Measurements from ENCODE around the gene INPP1.

The INPP1 gene

DNA sequence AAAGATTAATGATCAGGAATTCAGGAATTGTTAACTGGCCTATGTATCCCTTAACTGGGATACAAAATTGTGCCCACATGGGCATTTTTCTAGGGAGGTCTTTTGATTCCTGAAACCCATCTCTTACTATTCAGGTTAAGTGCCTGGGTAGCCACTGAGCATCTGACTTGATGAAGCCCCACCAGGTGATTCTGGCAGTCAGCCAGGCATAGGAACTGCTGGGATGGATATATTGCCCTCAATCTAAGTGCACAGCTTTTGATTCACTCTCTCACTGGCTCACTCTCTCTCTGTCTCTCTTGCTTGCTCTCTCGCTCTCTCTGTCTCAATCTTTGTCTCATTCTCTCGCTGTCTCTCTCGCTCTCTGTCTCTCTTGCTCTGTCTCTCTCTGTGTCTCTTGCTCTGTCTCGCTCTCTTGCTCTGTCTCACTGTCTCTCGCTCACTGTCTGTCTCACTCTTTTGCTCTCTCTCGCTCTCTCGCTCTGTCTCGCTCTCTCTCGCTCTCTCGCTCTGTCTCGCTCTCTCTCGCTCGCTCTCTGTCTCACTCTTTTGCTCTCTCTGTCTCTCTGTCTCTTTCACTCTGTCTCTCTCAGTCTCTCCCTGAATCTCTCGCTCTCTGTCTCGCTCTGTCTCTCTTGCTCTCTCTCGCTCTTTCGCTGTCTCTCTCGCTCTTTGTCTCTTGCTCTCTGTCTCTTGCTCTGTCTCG lies 22.3 kb downstream of the INPP1 start:
- no peak for DNase-seq

- no peak for DNase-seq
These were observed 22.9 kb downstream of the INPP1 start for GRCh38 chr2:190366248-190366753.

DNA sequence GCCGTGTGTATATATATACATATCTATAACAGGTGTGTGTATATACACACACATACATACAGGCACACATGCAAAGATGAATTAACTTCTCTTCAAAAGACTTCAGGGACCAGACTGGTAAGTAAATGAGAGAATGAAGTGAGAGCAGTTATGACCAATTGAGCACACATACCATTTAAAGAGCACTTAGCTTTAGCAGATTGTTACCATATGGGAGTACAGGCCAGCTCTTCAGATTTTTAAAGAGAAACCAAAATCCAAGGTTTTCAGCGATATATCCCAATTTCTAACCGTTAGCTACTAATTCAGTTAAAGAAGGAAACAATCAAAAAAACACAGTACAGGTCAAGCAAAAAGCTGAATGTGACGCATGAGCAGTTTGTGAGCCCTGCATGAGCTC lies 23.7 kb downstream of the INPP1 start:
- no peak for DNase-seq

GRCh38 chr2:190369635-190370034 lies 26.2 kb downstream of the INPP1 start:
- DNase-seq = no peak

- DNase-seq = no peak
These were observed 32.7 kb downstream of the INPP1 start for GRCh38 chr2:190376083-190376482.

- no peak for DNase-seq
These were observed 33.3 kb downstream of the INPP1 start for GRCh38 chr2:190376591-190377245.

GRCh38 chr2:190378880-190379237 lies 35.5 kb downstream of the INPP1 start:
- no peak for DNase-seq

DNA sequence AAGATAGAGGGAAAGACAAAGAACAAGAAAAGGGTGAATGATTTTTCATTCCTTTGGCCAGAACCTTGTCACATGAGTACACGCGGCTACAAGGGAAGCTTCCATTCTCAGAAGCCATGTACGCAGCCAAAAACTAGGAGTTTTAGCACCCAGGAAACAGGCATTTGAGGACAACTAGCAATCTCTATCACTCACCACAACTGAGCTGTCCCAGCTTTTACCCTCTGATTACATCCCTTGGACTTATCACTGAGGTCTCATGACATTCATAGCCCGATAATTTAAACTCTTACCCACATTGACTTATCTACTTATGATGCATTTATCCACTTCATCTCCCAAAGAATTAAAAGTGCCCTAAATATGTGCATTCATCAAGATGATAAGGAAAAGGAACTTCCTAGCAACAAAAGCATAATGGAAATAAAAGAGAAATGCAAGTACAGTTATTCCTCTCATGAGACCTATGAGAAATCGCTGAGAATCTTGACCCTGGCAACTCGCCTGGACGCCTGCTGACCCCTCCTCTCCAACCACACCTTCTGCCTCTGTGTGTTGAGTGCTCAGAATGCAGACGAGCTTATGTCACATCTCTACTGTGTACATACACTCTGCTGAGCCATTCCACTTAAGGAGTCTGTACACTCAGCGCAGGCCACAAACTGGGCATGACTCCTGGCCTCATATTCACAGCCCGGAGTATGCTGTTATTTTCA lies 36.0 kb downstream of the INPP1 start:
- no peak for DNase-seq

DNA sequence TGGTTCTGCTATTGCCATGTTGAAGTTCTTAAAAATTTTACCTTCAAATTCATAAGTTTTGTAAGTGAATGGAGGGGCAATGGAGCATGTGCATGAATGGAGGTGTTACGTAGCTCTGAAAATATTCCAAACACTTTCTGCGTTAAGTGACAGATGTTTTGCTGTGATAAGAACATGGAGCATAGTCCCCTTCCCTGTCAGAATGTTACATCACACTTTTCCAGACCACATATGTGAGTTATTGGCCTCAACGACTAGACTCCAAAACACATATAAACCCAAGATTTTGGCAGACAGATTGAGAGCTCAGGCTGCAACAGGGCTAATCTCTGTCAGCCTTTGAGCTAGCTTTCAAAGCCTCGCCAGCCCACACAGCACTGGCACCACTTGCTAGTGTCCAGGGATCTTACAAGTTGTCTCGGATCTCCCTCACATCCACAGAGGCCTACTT lies 37.6 kb downstream of the INPP1 start:
- no peak for DNase-seq

GRCh38 chr2:190382851-190383250 lies 39.5 kb downstream of the INPP1 start:
- no peak for DNase-seq

- DNase-seq = no peak
These were observed 44.0 kb downstream of the INPP1 start for GRCh38 chr2:190387422-190387821.

GRCh38 chr2:190396271-190396670 lies 52.9 kb downstream of the INPP1 start:
- DNase-seq = no peak

DNA sequence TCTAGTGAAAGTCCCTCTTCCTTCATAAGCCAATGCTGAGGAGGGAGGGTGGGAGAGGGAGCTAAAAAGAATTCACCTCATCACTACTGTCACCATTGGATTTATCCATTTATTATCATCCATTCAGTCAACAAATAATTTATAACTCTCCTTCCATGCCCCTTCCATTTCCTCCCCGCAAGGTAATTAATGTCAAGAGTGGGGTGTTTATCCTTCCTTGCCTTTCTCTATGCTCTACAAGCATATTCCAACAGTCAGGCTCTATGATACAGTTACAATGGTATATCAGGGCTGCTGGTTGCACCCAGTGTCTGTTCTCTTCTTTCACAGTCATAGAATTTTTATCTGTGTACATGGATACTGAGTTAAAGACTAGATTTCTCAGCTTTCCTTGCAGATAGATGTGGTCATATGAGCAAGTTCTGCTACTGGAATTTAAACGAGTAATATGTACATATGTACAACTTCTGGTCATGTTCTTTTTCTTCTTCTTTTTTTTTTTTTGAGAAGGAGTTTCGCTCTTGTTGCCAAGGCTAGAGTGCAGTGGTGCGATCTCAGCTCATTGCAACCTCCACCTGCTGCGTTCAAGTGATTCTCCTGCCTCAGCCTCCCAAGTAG lies 59.7 kb downstream of the INPP1 start:
- DNase-seq = no peak

GRCh38 chr2:190404487-190404886 lies 61.1 kb downstream of the INPP1 start:
- DNase-seq = no peak

- DNase-seq = no peak
These were observed 61.7 kb downstream of the INPP1 start for GRCh38 chr2:190405070-190405469.

DNA sequence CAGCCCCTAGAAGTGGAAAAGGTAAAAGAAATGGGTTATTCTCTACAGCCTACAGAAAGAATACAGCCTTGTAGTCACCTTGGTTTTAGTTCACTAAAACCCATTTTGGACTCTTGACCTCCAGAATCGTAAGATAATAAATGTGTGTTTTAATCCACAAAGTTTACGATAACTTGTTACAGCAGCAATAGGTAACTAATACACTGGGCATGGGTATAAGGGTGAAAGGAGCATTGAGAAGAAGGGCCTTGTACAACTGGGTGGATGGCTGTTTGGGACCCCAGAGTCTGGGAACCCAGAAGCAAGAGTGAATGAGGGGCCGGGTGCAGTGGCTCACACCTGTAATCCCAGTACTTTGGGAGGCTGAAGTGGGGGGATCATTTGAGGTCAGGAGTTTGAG lies 62.6 kb downstream of the INPP1 start:
- no peak for DNase-seq

GRCh38 chr2:190406805-190407204 lies 63.4 kb downstream of the INPP1 start:
- no peak for DNase-seq

GRCh38 chr2:190407246-190407661 lies 63.9 kb downstream of the INPP1 start:
- no peak for DNase-seq

GRCh38 chr2:190407662-190408537 lies 64.5 kb downstream of the INPP1 start, which contains the start of gene MFSD6:
Gene MFSD6 (plus strand): TSS chr2:190408355. CDS start chr2:190436030, 27,675 bp downstream.
- DNase-seq = no peak

DNA sequence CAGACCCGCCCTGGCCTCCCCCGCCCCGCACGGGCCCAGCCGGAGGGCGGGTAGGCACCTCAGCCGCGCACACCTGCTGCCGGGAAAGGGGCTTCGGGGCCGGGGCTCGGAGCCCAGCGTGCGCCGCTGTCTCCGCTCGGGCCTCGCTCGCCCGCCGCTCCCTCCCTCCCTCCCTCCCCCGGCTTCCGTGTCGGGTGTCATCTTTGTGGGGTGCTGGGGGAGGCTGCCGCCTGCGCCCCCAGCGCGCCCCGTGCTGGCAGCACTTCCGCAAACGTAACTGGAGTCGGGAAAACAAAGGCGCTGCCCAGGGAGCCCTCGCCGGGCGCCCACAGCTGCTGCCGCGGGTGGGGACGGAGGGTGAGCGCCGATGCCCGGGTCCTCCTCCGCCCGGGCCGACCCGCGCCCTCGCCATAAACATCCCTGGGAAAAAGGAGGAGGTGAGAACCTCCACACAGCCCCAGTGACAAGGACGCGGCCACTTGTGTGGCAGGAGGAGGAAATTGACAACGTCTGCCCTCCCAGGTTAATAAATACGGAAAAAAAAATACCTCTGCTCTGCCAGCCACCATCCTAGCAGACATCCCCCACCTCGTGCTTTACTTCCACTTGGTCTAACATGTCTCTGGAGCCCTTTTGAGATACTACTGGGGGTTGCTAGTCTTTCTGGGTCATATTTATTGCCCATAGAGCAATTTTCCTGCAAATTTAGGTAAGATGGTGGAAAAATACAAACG lies 65.3 kb downstream of the INPP1 start:
- no peak for DNase-seq

GRCh38 chr2:190409616-190410015 lies 66.2 kb downstream of the INPP1 start:
- no peak for DNase-seq

- DNase-seq = peak; percentile 34
These were observed 66.8 kb downstream of the INPP1 start for GRCh38 chr2:190410166-190410565.

Measured in GF-D8 (cell line).